Esophagus muscularis mucosa (tissue), 4 donors: ENCODE data around the gene LMO7. TPM values are rescaled to one million over a fixed set of nuclear protein-coding genes. Genes with fewer than 3 reads are reported as not detected.

Source experiments
- DNase-seq: peaks from one replicate; pipeline ENCODE4 v3.0.0-alpha.2; 2017; ENCODE audit errors: extremely low spot score
- H3K27ac ChIP-seq, 4 donors: fragments of 200-600 bp; sonication (generic); replicated peaks in 1 of 4; 1 replicate in 3 of 4; 2 replicates in 1 of 4; pipeline ENCODE4 v1.5.1; 2016 to 2019; ENCODE audit warnings: mild to moderate bottlenecking in 1 of 4
- H3K27me3 ChIP-seq, 4 donors: fragments of 200-600 bp; sonication (generic); one replicate each; pipeline versions ENCODE4 v1.5.1 to v1.6.0; 2016 to 2019
- H3K36me3 ChIP-seq, 4 donors: fragments of 200-600 bp; sonication (generic); one replicate each; pipeline ENCODE4 v1.5.1; 2016 to 2019
- H3K4me1 ChIP-seq, 4 donors: fragments of 200-600 bp; sonication (generic); one replicate each; pipeline ENCODE4 v1.5.1; 2016 to 2019
- H3K4me3 ChIP-seq, 4 donors: fragments of 200-600 bp; sonication (generic); 1 replicate in 2 of 4; 2 replicates in 2 of 4; pipeline ENCODE4 v1.5.1; 2016 to 2019; ENCODE audit warnings: mild to moderate bottlenecking in 4 of 4, moderate library complexity in 1 of 4
- H3K9me3 ChIP-seq, 4 donors: fragments of 200-600 bp; sonication (generic); 1 replicate in 3 of 4; 2 replicates in 1 of 4; pipeline ENCODE4 v1.5.1; 2016 to 2019
- EP300 ChIP-seq: sonication (generic); formaldehyde crosslinking; IDR thresholded peaks from one replicate; pipeline ENCODE4 v1.6.1; 2017; ENCODE audit warnings: antibody characterized with exemption
- POLR2A ChIP-seq: fragments of 450-650 bp; IDR thresholded peaks from one replicate; pipeline ENCODE4 v1.6.1; 2017; ENCODE audit warnings: antibody characterized with exemption, moderate library complexity, mild to moderate bottlenecking, low read depth
- POLR2AphosphoS5 ChIP-seq, 2 donors: sonication (generic); formaldehyde crosslinking; IDR thresholded peaks; one replicate each; pipeline ENCODE4 v1.6.1; 2017; ENCODE audit warnings: antibody characterized with exemption in 2 of 2
- WGBS: methylation state at CpG from one replicate; pipeline ENCODE4 v1.1.5; 2018; 5-methylcytosine and 5-hydroxymethylcytosine counted together
- intact Hi-C: fragments of 100-400 bp; cut with DNase I; formaldehyde crosslinking; loops from one replicate; pipeline ENCODE4 v1.15.1; 2023
- total RNA-seq, 4 donors: library from RNA; depleted of rRNA; stranded (reverse); fragments of >200 nt; gene quantifications; one replicate each; pipeline versions ENCODE4 v1.1.0 to v1.2.1, GENCODE V29; 2016
- TF ChIP-seq, protein P1 (sequence below), 3 experiments: fragments of 200-600 bp in 2 of 3; fragments of 450-650 bp in 1 of 3; sonication (generic) in 2 of 3; IDR thresholded peaks; one replicate each; pipeline ENCODE4 v1.5.1; 2017 to 2019; ENCODE audit warnings: antibody characterized with exemption in 3 of 3, mild to moderate bottlenecking in 2 of 3, moderate library complexity in 1 of 3

Gene LMO7
- total RNA-seq, 4 donors from 2014 or later = 11.4 to 17.8 (median 14.7) TPM

DNA sequence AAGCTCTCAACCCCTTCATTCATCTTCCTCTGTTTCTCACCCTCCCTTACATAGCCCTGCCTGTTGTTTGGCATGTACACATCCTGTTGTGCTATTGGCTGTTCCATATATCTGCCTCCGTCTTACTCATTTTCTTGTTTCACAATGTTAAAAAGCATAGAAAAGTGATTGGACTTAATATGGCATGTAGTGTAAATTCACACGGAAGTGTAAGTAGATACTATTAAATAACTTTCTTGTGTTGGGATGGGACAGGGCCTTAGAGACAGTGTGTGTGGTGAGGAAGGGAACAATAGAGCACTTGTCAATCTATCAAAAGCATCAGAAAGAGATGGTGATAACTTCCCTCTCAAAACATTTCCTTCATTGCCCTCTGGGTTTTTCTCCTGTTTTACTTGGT lies 12.3 kb downstream of the LMO7 start:
- Histone ChIP-seq H3K36me3 (no peaks in the 10 kb centered on the region), H3K27ac (no peak overlapping the region), H3K9me3 (no peaks in the 10 kb centered on the region), H3K4me3 (no peak overlapping the region), H3K4me1 (no peaks in the 10 kb centered on the region), H3K27me3 (no peaks in the 10 kb centered on the region)
- TF ChIP-seq, protein P1, sequence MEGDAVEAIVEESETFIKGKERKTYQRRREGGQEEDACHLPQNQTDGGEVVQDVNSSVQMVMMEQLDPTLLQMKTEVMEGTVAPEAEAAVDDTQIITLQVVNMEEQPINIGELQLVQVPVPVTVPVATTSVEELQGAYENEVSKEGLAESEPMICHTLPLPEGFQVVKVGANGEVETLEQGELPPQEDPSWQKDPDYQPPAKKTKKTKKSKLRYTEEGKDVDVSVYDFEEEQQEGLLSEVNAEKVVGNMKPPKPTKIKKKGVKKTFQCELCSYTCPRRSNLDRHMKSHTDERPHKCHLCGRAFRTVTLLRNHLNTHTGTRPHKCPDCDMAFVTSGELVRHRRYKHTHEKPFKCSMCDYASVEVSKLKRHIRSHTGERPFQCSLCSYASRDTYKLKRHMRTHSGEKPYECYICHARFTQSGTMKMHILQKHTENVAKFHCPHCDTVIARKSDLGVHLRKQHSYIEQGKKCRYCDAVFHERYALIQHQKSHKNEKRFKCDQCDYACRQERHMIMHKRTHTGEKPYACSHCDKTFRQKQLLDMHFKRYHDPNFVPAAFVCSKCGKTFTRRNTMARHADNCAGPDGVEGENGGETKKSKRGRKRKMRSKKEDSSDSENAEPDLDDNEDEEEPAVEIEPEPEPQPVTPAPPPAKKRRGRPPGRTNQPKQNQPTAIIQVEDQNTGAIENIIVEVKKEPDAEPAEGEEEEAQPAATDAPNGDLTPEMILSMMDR (IDR thresholded peaks at IDR 0.05) = no peak
- TF ChIP-seq POLR2A (no peak), POLR2AphosphoS5 (IDR thresholded peaks at IDR 0.05) (no peak), EP300 (no peak)
- DNase-seq = no peak
- intact Hi-C loops = no loop called here
- 97% methylated on average over 2 of the region's 2 CpGs for WGBS

DNA sequence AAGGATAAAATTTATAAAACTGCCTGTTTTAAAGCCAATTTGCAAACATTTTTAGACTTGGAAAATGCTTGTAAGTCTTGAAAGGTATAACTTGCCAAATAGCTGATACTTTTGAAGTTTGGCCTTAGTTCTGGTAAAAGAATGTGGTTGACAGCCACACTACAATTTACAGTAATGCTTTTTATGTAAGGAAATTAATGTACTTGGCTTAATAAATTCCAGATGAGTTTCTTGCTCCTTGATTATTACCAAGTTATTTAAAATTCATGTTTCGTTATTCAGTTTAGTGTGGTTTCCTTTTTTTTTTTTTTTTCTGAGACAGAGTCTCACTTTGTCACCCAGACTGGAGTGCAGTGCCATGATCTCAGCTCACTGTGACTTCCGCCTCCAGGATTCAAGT lies 14.9 kb downstream of the LMO7 start:
- no peak overlapping the region for H3K4me3 ChIP-seq
- TF ChIP-seq EP300 (no peak), POLR2A (no peak), POLR2AphosphoS5 (IDR thresholded peaks at IDR 0.05) (no peak)
- TF ChIP-seq, protein P1 (IDR thresholded peaks at IDR 0.05) = no peak
- H3K36me3 ChIP-seq = no peaks in the 10 kb centered on the region
- no peaks in the 10 kb centered on the region for H3K27me3 ChIP-seq
- DNase-seq = no peak
- no peak overlapping the region for H3K27ac ChIP-seq
- intact Hi-C loops = no loop called here
- H3K9me3 ChIP-seq = no peaks in the 10 kb centered on the region
- H3K4me1 ChIP-seq = no peaks in the 10 kb centered on the region
- 85% methylated on average over 2 of the region's 2 CpGs for WGBS

DNA sequence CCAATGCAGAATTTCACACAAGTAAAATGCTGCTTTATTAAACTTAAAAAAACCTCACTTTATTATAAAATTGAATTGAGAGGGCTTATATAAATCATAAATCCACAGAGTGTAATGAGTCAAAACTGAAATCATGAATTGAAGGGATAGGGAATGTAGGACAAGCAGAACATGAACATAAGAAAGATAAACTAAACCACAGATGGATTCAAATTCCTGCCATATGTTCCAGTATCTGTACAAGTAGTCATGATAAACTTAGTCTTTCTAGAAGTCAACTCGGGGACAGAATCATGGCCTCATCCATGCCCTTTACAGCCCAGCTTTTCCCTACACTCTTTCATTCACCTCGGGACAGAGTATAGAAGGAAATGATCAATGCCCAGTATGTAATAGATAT lies 16.6 kb downstream of the LMO7 start:
- DNase-seq = no peak
- TF ChIP-seq POLR2AphosphoS5 (IDR thresholded peaks at IDR 0.05) = no peak
- TF ChIP-seq, protein P1 (IDR thresholded peaks at IDR 0.05) = no peak
- TF ChIP-seq POLR2A = no peak
- no peak for TF ChIP-seq EP300
- WGBS = 95% methylated on average over 2 of the region's 2 CpGs
- Histone ChIP-seq H3K9me3 (no peaks in the 10 kb centered on the region), H3K27me3 (no peaks in the 10 kb centered on the region), H3K4me3 (no peak overlapping the region), H3K4me1 (no peaks in the 10 kb centered on the region), H3K27ac (no peak overlapping the region), H3K36me3 (no peaks in the 10 kb centered on the region)
- intact Hi-C loops = no loop called here

DNA sequence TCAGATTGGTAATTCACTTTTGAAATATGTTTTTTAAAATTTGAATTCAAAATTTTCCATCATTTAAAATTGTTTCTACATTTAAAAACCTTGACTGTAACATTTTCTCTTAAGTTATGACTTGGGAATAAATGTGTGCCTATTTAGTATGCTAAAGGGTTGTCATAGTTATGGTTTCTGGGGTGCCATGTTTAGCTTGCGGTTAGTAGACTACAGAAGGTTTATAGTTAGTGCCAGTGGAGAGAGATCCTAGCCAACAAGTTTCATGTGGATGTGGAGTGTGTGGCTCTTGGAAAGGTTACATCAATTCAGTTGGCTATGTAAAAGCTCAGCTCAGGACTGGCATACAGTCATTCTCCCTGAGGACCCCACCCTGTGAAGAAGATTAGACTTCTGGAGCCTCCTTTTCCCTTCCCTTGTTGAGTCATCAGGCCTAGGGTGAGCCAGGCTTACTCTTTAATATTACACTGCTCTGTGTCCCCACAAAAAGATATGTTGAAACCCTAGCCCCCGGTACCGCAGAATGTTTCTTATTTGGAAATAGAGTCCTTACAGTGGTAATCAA lies 20.4 kb downstream of the LMO7 start:
- WGBS = 96% methylated on average over 3 of the region's 3 CpGs
- intact Hi-C loops = no loop called here

More for the DNA sequence above, 20.4 kb downstream of the LMO7 start:
- no peak overlapping the region for H3K27ac ChIP-seq
- no peaks in the 10 kb centered on the region for H3K27me3 ChIP-seq
- no peak for TF ChIP-seq EP300
- TF ChIP-seq, protein P1 (IDR thresholded peaks at IDR 0.05) = no peak
- TF ChIP-seq POLR2A = no peak
- no peak for TF ChIP-seq POLR2AphosphoS5 (IDR thresholded peaks at IDR 0.05)
- no peaks in the 10 kb centered on the region for H3K4me1 ChIP-seq
- H3K36me3 ChIP-seq = no peaks in the 10 kb centered on the region
- H3K4me3 ChIP-seq = no peak overlapping the region
- no peak for DNase-seq
- no peaks in the 10 kb centered on the region for H3K9me3 ChIP-seq
